K562 (cell line): ENCODE results near the gene STXBP4. TPM values are rescaled to one million over a fixed set of nuclear protein-coding genes. Genes with fewer than 3 reads are reported as not detected.

ENCODE experiments used
- ATAC-seq: fragments of 200-7000 bp; cut with Tn5 transposase; 3 replicates; pipeline ENCODE4 v1.9.1; 2020; ENCODE audit warnings: moderate library complexity
- BruUV-seq: library from RNA; stranded (reverse); fragments of 400-500 nt; replicated peaks from 2 replicates; lab custom pipeline; 2021; lab: Mats Ljungman, UMichigan
- CTCF ChIA-PET: fragments of 300-600 bp; formaldehyde crosslinking; extraction: SDS; loops from one replicate; lab custom pipeline; 2021; ENCODE audit warnings: low intra/inter-chr PET ratio; lab: Yijun Ruan, JAX
- POLR2A ChIA-PET: fragments of 300-600, 350-650 bp; sonication (Branson Sonifier 250); formaldehyde crosslinking; extraction: SDS; loops from one replicate; lab custom pipeline; 2021; ENCODE audit warnings: antibody characterized with exemption, inconsistent platforms; lab: Yijun Ruan, JAX
- DNase-seq, 4 experiments: peaks; one replicate each; pipeline versions ENCODE4 v3.0.0 to v3.0.0-alpha.2; 2011 to 2018; ENCODE audit warnings: low spot score in 3 of 4, mixed read lengths in 3 of 4; ENCODE audit errors: extremely low read depth in 1 of 4
- FAIRE-seq: peaks from 2 replicates; lab custom pipeline; 2011; peaks lifted over from hg19 to GRCh38; lab: Jason Lieb, UNC
- H2AFZ ChIP-seq: 2 replicates; pipeline ENCODE4 v1.6.0; 2011; ENCODE audit warnings: low read depth, low read length, control low read depth, inconsistent platforms
- H3K27ac ChIP-seq: fragments of 200-600 bp; 3 replicates; pipeline ENCODE4 v1.8.0; 2011; ENCODE audit warnings: low read depth, mild to moderate bottlenecking, control low read depth, inconsistent platforms, low read length, moderate library complexity, mixed read lengths; ENCODE audit errors: extremely low read depth
- H3K27me3 ChIP-seq, 2 experiments: fragments of 300-600 bp in 1 of 2; 2 replicates in 1 of 2; 3 replicates in 1 of 2; pipeline versions ENCODE4 v1.6.0 to v1.8.0; 2011; ENCODE audit warnings: inconsistent platforms in 2 of 2, low read length in 2 of 2, mild to moderate bottlenecking in 1 of 2, mixed read lengths in 1 of 2, moderate library complexity in 1 of 2; ENCODE audit not compliant: control insufficient read depth in 2 of 2, insufficient read depth in 2 of 2
- H3K36me3 ChIP-seq: fragments of 300-600 bp; 3 replicates; pipeline ENCODE4 v1.8.0; 2011; ENCODE audit warnings: mild to moderate bottlenecking, low read length, inconsistent platforms; ENCODE audit not compliant: control insufficient read depth, insufficient read depth
- H3K4me1 ChIP-seq, 2 experiments: fragments of 200-600 bp in 1 of 2; replicated peaks in 1 of 2; 2 replicates in 1 of 2; 3 replicates in 1 of 2; pipeline versions ENCODE4 v1.5.1 to v1.8.0; 2011; ENCODE audit warnings: inconsistent platforms in 2 of 2, low read length in 2 of 2, mild to moderate bottlenecking in 1 of 2, mixed read lengths in 1 of 2, moderate library complexity in 1 of 2; ENCODE audit not compliant: control insufficient read depth in 2 of 2, insufficient read depth in 2 of 2
- H3K4me2 ChIP-seq: 2 replicates; pipeline ENCODE4 v1.6.1; 2011; ENCODE audit warnings: low read length, control low read depth, inconsistent platforms, mixed read lengths; ENCODE audit not compliant: insufficient read depth
- H3K4me3 ChIP-seq: fragments of 200-600 bp; sonication (generic), shearing (Covaris generic); 2 replicates; pipeline ENCODE4 v1.5.1; 2016; ENCODE audit warnings: control low read depth, inconsistent platforms
- H3K79me2 ChIP-seq: fragments of 200-600 bp; 3 replicates; pipeline ENCODE4 v1.8.0; 2011; ENCODE audit warnings: low read length, inconsistent platforms; ENCODE audit not compliant: control insufficient read depth, insufficient read depth
- H3K9ac ChIP-seq, 2 experiments: 2 replicates each; pipeline versions ENCODE4 v1.6.0 to v1.6.1; 2011; ENCODE audit warnings: low read depth in 2 of 2, low read length in 2 of 2, control low read depth in 1 of 2, inconsistent platforms in 1 of 2, mild to moderate bottlenecking in 1 of 2, mixed read lengths in 1 of 2; ENCODE audit not compliant: insufficient read depth in 1 of 2
- H3K9me1 ChIP-seq: one replicate; pipeline ENCODE4 v1.6.0; 2011; ENCODE audit warnings: inconsistent platforms, mild to moderate bottlenecking, low read length, moderate library complexity; ENCODE audit not compliant: control insufficient read depth, insufficient read depth
- H3K9me3 ChIP-seq: replicated peaks from 2 replicates; pipeline ENCODE4 v1.5.1; 2011; ENCODE audit warnings: low read depth, low read length, inconsistent platforms; ENCODE audit not compliant: control insufficient read depth, insufficient read depth
- H4K20me1 ChIP-seq: replicated peaks from 2 replicates; pipeline ENCODE4 v1.6.1; 2011; ENCODE audit warnings: low read length, inconsistent platforms, mixed read lengths; ENCODE audit not compliant: control insufficient read depth, insufficient read depth
- ARHGAP35 ChIP-seq: fragments of 450-650 bp; IDR thresholded peaks from 2 replicates; pipeline ENCODE4 v1.6.1; 2018; ENCODE audit not compliant: partially characterized antibody
- FOXK2 ChIP-seq, 2 experiments: fragments of 450-650 bp; IDR thresholded peaks in 1 of 2; conservative IDR thresholded peaks in 1 of 2; 2 replicates each; pipeline ENCODE4 v1.6.1; 2016; ENCODE audit warnings: low read depth in 2 of 2, mild to moderate bottlenecking in 1 of 2
- NFE2L1 ChIP-seq: fragments of 450-650 bp; IDR thresholded peaks from 2 replicates; pipeline ENCODE4 v1.6.1; 2016; ENCODE audit warnings: missing genetic modification characterization, low read depth, mild to moderate bottlenecking, missing compliant biosample characterization, moderate library complexity, borderline replicate concordance
- NUFIP1 ChIP-seq: fragments of 450-650 bp; IDR thresholded peaks from 2 replicates; pipeline ENCODE4 v1.6.1; 2018; ENCODE audit not compliant: partially characterized antibody
- PRMT5 ChIP-seq: sonication (generic); formaldehyde crosslinking; IDR thresholded peaks from 2 replicates; pipeline ENCODE4 v1.5.0; 2020; ENCODE audit warnings: missing genetic modification reagents
- RB1 ChIP-seq: fragments of 450-650 bp; IDR thresholded peaks from 2 replicates; pipeline ENCODE4 v1.6.1; 2017; ENCODE audit warnings: low read depth, mild to moderate bottlenecking
- RBM39 ChIP-seq: fragments of 200-400 bp; formaldehyde crosslinking; optimal IDR thresholded peaks from 2 replicates; pipeline ENCODE3; 2018; ENCODE audit warnings: low read depth, low read length
- RFX1 ChIP-seq: fragments of 450-650 bp; IDR thresholded peaks from 2 replicates; pipeline ENCODE4 v1.6.1; 2016; ENCODE audit warnings: mild to moderate bottlenecking, moderate library complexity
- SMAD4 ChIP-seq: fragments of 250-450 bp; sonication (Bioruptor Pico); conservative IDR thresholded peaks from 2 replicates; pipeline ENCODE4 v1.8.0; 2021; ENCODE audit warnings: inconsistent platforms, mild to moderate bottlenecking, moderate library complexity
- SREBF1 ChIP-seq: fragments of 150-350 bp; IDR thresholded peaks from 2 replicates; pipeline ENCODE4 v1.6.1; 2014; ENCODE audit warnings: antibody characterized with exemption, low read depth, low read length, borderline replicate concordance
- SRSF1 ChIP-seq: fragments of 200-400 bp; formaldehyde crosslinking; IDR thresholded peaks from 2 replicates; pipeline ENCODE4 v1.6.1; 2017; ENCODE audit warnings: mild to moderate bottlenecking, low read depth, low read length, moderate library complexity
- U2AF1 ChIP-seq: fragments of 200-400 bp; formaldehyde crosslinking; optimal IDR thresholded peaks from 2 replicates; pipeline ENCODE3; 2017; ENCODE audit warnings: mild to moderate bottlenecking, low read depth, low read length, moderate library complexity
- YBX1 ChIP-seq: fragments of 450-650 bp; IDR thresholded peaks from 2 replicates; pipeline ENCODE4 v1.7.1; 2016; ENCODE audit warnings: mild to moderate bottlenecking
- ZBTB12 ChIP-seq: fragments of 250-450 bp; sonication (Bioruptor Pico); IDR thresholded peaks from 2 replicates; pipeline ENCODE4 v1.4.0; 2020
- ZKSCAN8 ChIP-seq: fragments of 200-800 bp; sonication (Bioruptor generic); IDR thresholded peaks from 2 replicates; pipeline ENCODE4 v1.6.1; 2016; ENCODE audit warnings: missing genetic modification characterization, missing compliant biosample characterization
- ZNF174 ChIP-seq: fragments of 250-450 bp; sonication (Bioruptor Pico); IDR thresholded peaks from 2 replicates; pipeline ENCODE4 v1.4.0; 2020; ENCODE audit warnings: mild to moderate bottlenecking
- ZNF408 ChIP-seq: fragments of 250-450 bp; sonication (Bioruptor Pico); IDR thresholded peaks from 2 replicates; pipeline ENCODE4 v1.4.0; 2020; ENCODE audit warnings: low read depth, mild to moderate bottlenecking, moderate library complexity
- ZNF436 ChIP-seq: fragments of 250-450, 450-650 bp; sonication (Bioruptor Pico); formaldehyde crosslinking; IDR thresholded peaks from 2 replicates; pipeline ENCODE4 v1.7.0; 2020; ENCODE audit warnings: mild to moderate bottlenecking
- ZNF551 ChIP-seq: fragments of 250-450 bp; sonication (Bioruptor Pico); IDR thresholded peaks from 2 replicates; pipeline ENCODE4 v1.5.0; 2021; ENCODE audit warnings: mild to moderate bottlenecking, moderate library complexity
- ZNF780A ChIP-seq: fragments of 250-450 bp; sonication (Bioruptor Pico); IDR thresholded peaks from 2 replicates; pipeline ENCODE4 v1.5.0; 2021; ENCODE audit warnings: mild to moderate bottlenecking
- WGBS: fragments of 100-300 bp; shearing (Covaris generic); methylation state at CpG from one replicate; pipeline ENCODE4 v1.1.6; 2016; ENCODE audit warnings: low coverage, mixed read lengths; ENCODE audit not compliant: insufficient coverage; ENCODE audit errors: missing lambda C conversion rate; 5-methylcytosine and 5-hydroxymethylcytosine counted together
- in situ Hi-C: fragments of 300-500 bp; cut with MboI; formaldehyde crosslinking; loops from 4 replicates; pipeline ENCODE4 v1.15.0; 2018; ENCODE audit warnings: inconsistent platforms, mixed read lengths
- intact Hi-C: fragments of 100-400 bp; cut with micrococcal nuclease; formaldehyde crosslinking; loops from 2 replicates; pipeline ENCODE4 v1.14.2; 2022
- polyA plus RNA-seq, 8 experiments: library from polyadenylated mRNA; depleted of rRNA in 4 of 8; stranded (reverse) in 5 of 8; unstranded in 3 of 8; fragments of >200 nt; fragmentation: Nextera tagmentation in 2 of 8; fragmentation: Illumina TruSeq in 1 of 8; extraction: Ambion mirVana in 2 of 8; extraction: Trizol in 1 of 8; gene quantifications; 2 replicates each; pipeline versions ENCODE4 v1.2.1 to v1.2.3, GENCODE V29; 2011 to 2014; ENCODE audit warnings: inconsistent platforms in 1 of 8, missing spikeins in 1 of 8
- total RNA-seq, 7 experiments: library from RNA; depleted of rRNA in 6 of 7; stranded (reverse); fragments of >200 nt in 6 of 7; fragmentation: Illumina TruSeq in 2 of 7; extraction: Trizol in 2 of 7; gene quantifications; 2 replicates each; pipeline versions ENCODE4 v1.2.1 to v1.2.3, GENCODE V29; 2011 to 2021; ENCODE audit warnings: low replicate concordance in 1 of 7

The STXBP4 gene
- total and polyA plus RNA-seq, 9 of the 15 experiments (the other 6 are each of a cell fraction or from before 2014, with no cell fraction given): 11.6 to 23.2 (median 18.5) TPM

GRCh38 chr17:54924405-54924804 is 44.2 kb upstream of the STXBP4 start:
- TF ChIP-seq ZNF174 (CRISPR knock-in tag): no peak
- TF ChIP-seq RBM39: no peak
- no peak for TF ChIP-seq SMAD4 (CRISPR knock-in tag)
- no peak for ATAC-seq
- Histone ChIP-seq H2AFZ (no peak overlapping the region), H3K9ac (no peak overlapping the region), H3K27me3 (no peaks in the 10 kb centered on the region), H3K9me3 (no peaks in the 10 kb centered on the region), H3K79me2 (no peaks in the 10 kb centered on the region), H4K20me1 (no peaks in the 10 kb centered on the region), H3K4me2 (no peak overlapping the region), H3K9me1 (no peaks in the 10 kb centered on the region), H3K36me3 (peaks cover 4% of the 10 kb centered on the region), H3K27ac (no peak overlapping the region), H3K4me3 (no peak overlapping the region), H3K4me1 (no peaks in the 10 kb centered on the region)
- in situ Hi-C loops (no loop called here), intact Hi-C loops (no loop called here)
- FAIRE-seq: no peak
- no peak for DNase-seq
- WGBS: 80% methylated on average over 4 of the region's 5 CpGs
- POLR2A ChIA-PET: no interaction called here
- no TSS peak for BruUV-seq
- CTCF ChIA-PET: no interaction called here

GRCh38 chr17:54927525-54927924 is 41.0 kb upstream of the STXBP4 start:
- intact Hi-C loops (no loop called here), in situ Hi-C loops (no loop called here)
- Histone ChIP-seq H2AFZ (no peak overlapping the region), H3K36me3 (peaks cover 16% of the 10 kb centered on the region), H3K27ac (no peak overlapping the region), H3K9me1 (no peaks in the 10 kb centered on the region), H3K9ac (no peak overlapping the region), H3K4me3 (no peak overlapping the region), H3K27me3 (no peaks in the 10 kb centered on the region), H3K79me2 (no peaks in the 10 kb centered on the region), H3K4me2 (no peak overlapping the region), H4K20me1 (no peaks in the 10 kb centered on the region), H3K9me3 (no peaks in the 10 kb centered on the region), H3K4me1 (no peaks in the 10 kb centered on the region)
- ATAC-seq: no peak
- FAIRE-seq: no peak
- POLR2A ChIA-PET: no interaction called here
- no peak for DNase-seq
- BruUV-seq: no TSS peak
- CTCF ChIA-PET: no interaction called here
- 60% methylated on average over 3 of the region's 3 CpGs for WGBS
- TF ChIP-seq SRSF1: no peak
- no peak for TF ChIP-seq YBX1
- TF ChIP-seq ZNF408 (CRISPR knock-in tag): no peak
- no peak for TF ChIP-seq ZNF551
- TF ChIP-seq SREBF1: no peak
- TF ChIP-seq ARHGAP35: no peak
- TF ChIP-seq ZKSCAN8 (CRISPR knock-in tag): no peak
- no peak for TF ChIP-seq ZNF436 (CRISPR knock-in tag)
- TF ChIP-seq RB1: no peak
- TF ChIP-seq FOXK2 (conservative IDR thresholded peaks at IDR 0.05 in 1 of 2, IDR thresholded peaks at IDR 0.05 in 1 of 2; ENCODE audit: low read depth in 2 of 2): no peak
- no peak for TF ChIP-seq U2AF1
- TF ChIP-seq ZNF780A: no peak
- TF ChIP-seq RFX1: no peak
- no peak for TF ChIP-seq NUFIP1
- TF ChIP-seq NFE2L1 (tag): no peak
- no peak for TF ChIP-seq PRMT5 (CRISPR knock-in tag)
- TF ChIP-seq ZBTB12: no peak
